Hepatocyte (in vitro differentiated cells): ENCODE measurements around the gene ANKEF1. TPM values are rescaled to one million over a fixed set of nuclear protein-coding genes. Genes with fewer than 3 reads are reported as not detected.

Experiments
- DNase-seq: peaks from one replicate; pipeline ENCODE4 v3.0.0-alpha.2; 2016; ENCODE audit warnings: low spot score
- H2AFZ ChIP-seq: fragments of 200-600 bp; sonication (generic); 2 replicates; pipeline ENCODE4 v1.6.0; 2016; ENCODE audit warnings: antibody characterized with exemption, mild to moderate bottlenecking
- H3K27ac ChIP-seq: fragments of 200-600 bp; sonication (generic); 2 replicates; pipeline ENCODE4 v1.5.1; 2016; ENCODE audit warnings: mild to moderate bottlenecking
- H3K27me3 ChIP-seq: fragments of 200-600 bp; sonication (generic); 2 replicates; pipeline ENCODE4 v1.6.1; 2016
- H3K36me3 ChIP-seq: fragments of 200-600 bp; sonication (generic); replicated peaks from 2 replicates; pipeline ENCODE4 v1.5.1; 2016; ENCODE audit warnings: low read depth; ENCODE audit not compliant: insufficient read depth
- H3K4me1 ChIP-seq: fragments of 200-600 bp; sonication (generic); 2 replicates; pipeline ENCODE4 v1.5.1; 2016; ENCODE audit warnings: mild to moderate bottlenecking, moderate library complexity; ENCODE audit not compliant: insufficient read depth
- H3K4me2 ChIP-seq: fragments of 200-600 bp; sonication (generic); 2 replicates; pipeline ENCODE4 v1.6.0; 2016
- H3K4me3 ChIP-seq: fragments of 200-600 bp; sonication (generic); 2 replicates; pipeline ENCODE4 v1.5.1; 2016; ENCODE audit warnings: mild to moderate bottlenecking
- H3K79me2 ChIP-seq: fragments of 200-600 bp; sonication (generic); 2 replicates; pipeline ENCODE4 v1.6.0; 2017; ENCODE audit warnings: mild to moderate bottlenecking
- H3K9me2 ChIP-seq: fragments of 200-600 bp; sonication (generic); replicated peaks from 2 replicates; pipeline ENCODE4 v1.6.0; 2017; ENCODE audit warnings: mild to moderate bottlenecking; ENCODE audit not compliant: insufficient read depth
- H3K9me3 ChIP-seq: fragments of 200-600 bp; sonication (generic); 2 replicates; pipeline ENCODE4 v1.5.1; 2016; ENCODE audit warnings: low read depth, mild to moderate bottlenecking
- H4K20me1 ChIP-seq: fragments of 200-600 bp; sonication (generic); 2 replicates; pipeline ENCODE4 v1.6.0; 2016; ENCODE audit warnings: mild to moderate bottlenecking; ENCODE audit not compliant: insufficient read depth, poor library complexity, severe bottlenecking
- CTCF ChIP-seq: fragments of 200-600 bp; sonication (generic); IDR thresholded peaks from 2 replicates; pipeline ENCODE4 v1.5.1; 2016; ENCODE audit warnings: antibody characterized with exemption, mild to moderate bottlenecking; ENCODE audit not compliant: poor library complexity
- EZH2 ChIP-seq: fragments of 200-600 bp; sonication (generic); IDR thresholded peaks from 2 replicates; pipeline ENCODE4 v1.6.1; 2016; ENCODE audit warnings: antibody characterized with exemption, mild to moderate bottlenecking, borderline replicate concordance
- EZH2phosphoT487 ChIP-seq: fragments of 200-600 bp; sonication (generic); IDR thresholded peaks from one replicate; pipeline ENCODE4 v1.6.1; 2018; ENCODE audit warnings: antibody characterized with exemption, mild to moderate bottlenecking, low read depth, moderate library complexity; ENCODE audit not compliant: unreplicated experiment, severe bottlenecking
- WGBS: methylation state at CpG from one replicate; pipeline ENCODE4 v1.1.6; 2016; ENCODE audit warnings: low lambda C conversion rate; ENCODE audit errors: missing lambda C conversion rate; 5-methylcytosine and 5-hydroxymethylcytosine counted together
- polyA plus RNA-seq: library from polyadenylated mRNA; unstranded; fragments of >200 nt; fragmentation: Nextera tagmentation; extraction: Ambion mirVana; gene quantifications from 2 replicates; pipeline ENCODE4 v1.2.1, GENCODE V29; 2016
- total RNA-seq: library from RNA; depleted of rRNA; stranded (reverse); fragments of >200 nt; gene quantifications from 2 replicates; pipeline ENCODE4 v1.2.3, GENCODE V29; 2014

The ANKEF1 gene
- total and polyA plus RNA-seq, 2 experiments from 2014 or later, result 1.2 to 4.7 TPM

- Histone ChIP-seq H3K79me2 (no peaks in the 10 kb centered on the region), H3K9me3 (no peaks in the 10 kb centered on the region), H3K27me3 (no peaks in the 10 kb centered on the region), H3K9me2 (no peaks in the 10 kb centered on the region), H3K27ac (no peak overlapping the region), H3K4me3 (no peak overlapping the region), H4K20me1 (no peaks in the 10 kb centered on the region), H2AFZ (no peak overlapping the region), H3K36me3 (no peaks in the 10 kb centered on the region), H3K4me1 (no peaks in the 10 kb centered on the region), H3K4me2 (no peak overlapping the region)
- DNase-seq, result no peak
- TF ChIP-seq CTCF (no peak), EZH2 (no peak), EZH2phosphoT487 (no peak)
- WGBS, result 93% methylated on average over 4 of the region's 4 CpGs
Observed at GRCh38 chr20:9993137-9993536, 41.6 kb upstream of the ANKEF1 start.

GRCh38 chr20:9994676-9995075 is 40.1 kb upstream of the ANKEF1 start:
- DNase-seq, result no peak
- Histone ChIP-seq H3K27me3 (no peaks in the 10 kb centered on the region), H3K27ac (no peak overlapping the region), H3K79me2 (no peaks in the 10 kb centered on the region), H2AFZ (no peak overlapping the region), H4K20me1 (no peaks in the 10 kb centered on the region), H3K4me2 (no peak overlapping the region), H3K9me2 (no peaks in the 10 kb centered on the region), H3K9me3 (no peaks in the 10 kb centered on the region), H3K4me1 (no peaks in the 10 kb centered on the region), H3K36me3 (no peaks in the 10 kb centered on the region), H3K4me3 (no peak overlapping the region)
- no peak for TF ChIP-seq EZH2
- no peak for TF ChIP-seq EZH2phosphoT487

- H3K9me3 ChIP-seq, result no peaks in the 10 kb centered on the region
- 79% methylated on average over 3 of the region's 3 CpGs for WGBS
- H2AFZ ChIP-seq, result no peak overlapping the region
- no peaks in the 10 kb centered on the region for H3K79me2 ChIP-seq
- H3K4me3 ChIP-seq, result no peak overlapping the region
- TF ChIP-seq EZH2phosphoT487, result no peak
- no peak for TF ChIP-seq EZH2
- H3K9me2 ChIP-seq, result no peaks in the 10 kb centered on the region
- no peak for DNase-seq
- no peaks in the 10 kb centered on the region for H3K36me3 ChIP-seq
- no peak overlapping the region for H3K4me2 ChIP-seq
- H3K27ac ChIP-seq, result no peak overlapping the region
- H3K4me1 ChIP-seq, result no peaks in the 10 kb centered on the region
- H4K20me1 ChIP-seq, result no peaks in the 10 kb centered on the region
- H3K27me3 ChIP-seq, result no peaks in the 10 kb centered on the region
Observed at GRCh38 chr20:9995510-9996272, 39.1 kb upstream of the ANKEF1 start.

- TF ChIP-seq EZH2, result no peak
- no peak for TF ChIP-seq EZH2phosphoT487
- no peak for TF ChIP-seq CTCF
- Histone ChIP-seq H3K9me3 (no peaks in the 10 kb centered on the region), H3K27me3 (no peaks in the 10 kb centered on the region), H3K4me2 (no peak overlapping the region), H4K20me1 (no peaks in the 10 kb centered on the region), H3K9me2 (no peaks in the 10 kb centered on the region), H3K36me3 (no peaks in the 10 kb centered on the region), H3K4me3 (no peak overlapping the region), H3K27ac (no peak overlapping the region), H2AFZ (no peak overlapping the region), H3K79me2 (no peaks in the 10 kb centered on the region), H3K4me1 (no peaks in the 10 kb centered on the region)
- no peak for DNase-seq
- 94% methylated on average over 1 of the region's 1 CpG for WGBS
Observed at GRCh38 chr20:9996944-9997343, 37.8 kb upstream of the ANKEF1 start.
